HG03432 (cell line): ENCODE measurements around the gene GALNT2.

Experiments
- ATAC-seq: cut with Tn5 transposase; IDR thresholded peaks from one replicate; pipeline ENCODE4 v1.9.1; 2021; ENCODE audit warnings: mild to moderate bottlenecking, moderate library complexity; ENCODE audit not compliant: unreplicated experiment

Gene GALNT2

DNA sequence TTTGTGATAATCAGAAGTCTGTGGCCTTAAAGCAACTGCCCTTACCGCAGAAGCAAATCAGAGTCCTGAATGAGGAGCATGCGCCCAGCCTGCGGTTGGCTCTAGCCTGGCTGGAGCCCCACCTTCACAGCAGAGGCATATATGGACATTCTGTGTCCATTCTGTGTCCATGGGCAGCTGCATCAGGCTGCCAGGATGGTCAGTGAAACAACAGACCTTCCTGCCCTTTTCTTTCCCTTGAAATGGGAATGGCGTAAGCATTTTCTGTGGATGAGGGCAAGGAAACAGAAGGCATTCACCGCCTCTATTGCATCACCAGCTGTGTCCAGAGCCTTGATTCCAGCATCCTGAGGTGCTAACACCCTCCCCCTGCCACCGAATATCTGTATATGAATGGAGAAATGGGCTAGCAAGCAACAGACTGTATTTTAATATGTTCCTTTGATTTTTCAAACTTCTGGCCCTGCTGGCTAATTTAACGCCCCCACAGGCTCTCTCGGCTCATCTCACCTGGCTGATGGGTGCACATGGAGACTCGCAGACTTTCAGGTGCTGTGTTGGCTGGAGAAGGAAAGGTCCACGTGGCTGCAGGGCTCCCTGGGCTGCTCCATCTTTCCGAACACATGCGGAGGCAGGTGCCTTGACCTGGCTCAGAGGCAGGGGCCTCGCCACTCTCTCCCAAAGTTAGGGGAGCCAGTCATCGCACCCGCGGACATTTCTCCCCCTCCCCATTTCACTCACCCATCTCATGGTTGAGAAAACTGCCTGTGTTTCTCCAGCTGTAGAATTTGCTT lies 159.2 kb downstream of the GALNT2 start:
- ATAC-seq = no peak

DNA sequence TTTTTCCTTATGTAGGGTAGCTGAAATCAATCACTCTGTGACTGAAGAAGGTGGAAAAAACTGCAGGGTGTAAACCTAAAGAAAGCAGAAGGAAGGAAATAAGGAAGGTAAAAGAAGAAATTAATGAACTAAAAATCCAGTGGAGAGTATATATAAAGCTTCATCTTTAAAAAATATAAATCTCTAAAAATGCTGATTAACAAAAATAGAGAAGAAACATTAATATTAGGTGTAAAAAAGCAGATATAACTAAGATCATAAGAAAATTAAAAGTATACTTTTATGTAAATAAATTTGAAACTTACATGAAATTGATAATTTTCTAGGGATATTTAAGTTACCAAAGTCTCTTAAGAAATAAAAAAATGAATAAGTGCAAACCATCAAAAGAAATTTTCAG lies 159.8 kb downstream of the GALNT2 start:
- no peak for ATAC-seq

DNA sequence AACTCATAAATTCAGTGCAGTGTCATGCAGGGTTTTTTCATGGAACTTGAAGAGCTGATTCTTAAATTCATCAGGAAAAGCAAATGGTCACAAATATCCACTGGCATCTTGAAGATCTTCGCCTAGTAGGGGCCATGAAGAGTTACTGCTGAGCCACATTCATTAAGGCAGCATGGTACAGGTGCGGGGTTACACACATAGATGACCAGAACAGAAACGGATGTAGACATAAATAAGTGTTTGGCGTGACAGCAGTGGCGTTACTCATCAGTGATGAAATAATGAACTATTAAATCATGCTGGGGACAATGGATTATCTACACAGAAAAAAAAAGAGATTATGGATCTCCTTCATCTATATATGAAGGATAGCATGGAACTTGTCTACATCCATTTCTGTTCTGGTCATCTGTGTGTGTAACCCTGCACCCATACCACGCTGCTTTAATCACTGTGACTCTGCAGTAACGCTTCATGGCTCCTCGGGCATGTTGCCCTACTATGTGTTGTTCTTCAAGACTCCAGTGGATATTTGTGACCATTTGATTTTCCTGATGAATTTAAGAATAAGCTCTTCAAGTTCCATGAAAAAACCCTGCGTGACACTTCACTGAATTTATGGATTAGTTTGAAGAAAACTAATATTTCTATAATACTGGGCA lies 161.3 kb downstream of the GALNT2 start:
- ATAC-seq = no peak

DNA sequence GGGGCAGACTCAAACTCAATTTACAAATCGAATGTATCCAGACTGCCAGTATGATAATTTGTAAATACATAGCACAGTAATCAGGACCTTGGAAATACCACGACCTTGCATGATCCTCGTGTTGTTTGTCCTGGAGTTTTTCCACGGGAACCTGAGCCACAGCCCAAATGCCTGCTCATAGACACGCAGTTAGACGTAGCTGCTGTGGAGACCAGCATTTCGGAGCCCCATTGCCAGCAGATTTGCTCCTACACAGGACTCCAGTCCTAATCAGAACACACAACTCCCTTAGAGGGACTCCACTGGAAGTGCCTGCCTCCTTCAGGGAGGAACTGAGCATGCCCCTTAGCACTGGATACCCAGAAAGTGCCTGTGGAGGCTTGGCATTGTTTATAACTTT lies 163.2 kb downstream of the GALNT2 start:
- no peak for ATAC-seq

DNA sequence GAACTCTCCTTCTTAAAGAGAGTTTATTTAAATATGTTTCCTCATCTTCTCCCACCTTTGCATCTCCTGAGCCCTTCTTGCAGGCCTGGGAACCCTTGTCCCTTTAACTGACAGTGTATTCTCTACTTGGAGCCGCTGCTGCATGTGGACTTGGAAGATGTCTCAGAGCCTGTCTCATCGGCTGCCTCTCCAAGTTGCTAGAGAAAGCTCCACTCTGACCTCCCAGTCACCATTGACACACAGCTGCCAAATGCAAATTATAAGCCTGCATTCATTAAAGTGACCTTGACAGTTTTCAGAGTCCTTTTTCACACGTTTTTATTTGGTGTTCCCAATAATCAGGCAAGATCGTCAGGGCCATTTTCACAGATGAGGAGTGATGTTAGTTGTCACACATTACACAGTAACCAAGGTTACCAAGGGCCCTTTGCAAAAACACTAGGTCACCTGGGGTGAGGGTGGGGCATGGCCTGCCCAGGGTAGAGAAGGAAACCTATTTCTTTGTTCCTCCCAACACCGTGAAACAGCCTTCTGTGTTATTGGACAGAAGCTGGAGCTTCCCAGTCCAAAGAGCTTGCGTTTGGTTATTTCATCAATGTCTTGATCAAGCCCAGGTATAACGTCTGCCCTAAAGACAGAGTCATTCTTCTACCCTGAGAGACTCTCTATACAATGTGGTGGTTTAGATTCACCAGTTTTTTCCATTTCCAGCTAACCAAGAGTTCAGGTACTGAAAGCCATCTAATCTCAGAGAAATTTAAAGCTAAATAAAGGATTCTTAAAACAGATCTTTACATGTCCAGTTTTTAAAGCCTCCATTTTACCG lies 164.1 kb downstream of the GALNT2 start:
- ATAC-seq = no peak

DNA sequence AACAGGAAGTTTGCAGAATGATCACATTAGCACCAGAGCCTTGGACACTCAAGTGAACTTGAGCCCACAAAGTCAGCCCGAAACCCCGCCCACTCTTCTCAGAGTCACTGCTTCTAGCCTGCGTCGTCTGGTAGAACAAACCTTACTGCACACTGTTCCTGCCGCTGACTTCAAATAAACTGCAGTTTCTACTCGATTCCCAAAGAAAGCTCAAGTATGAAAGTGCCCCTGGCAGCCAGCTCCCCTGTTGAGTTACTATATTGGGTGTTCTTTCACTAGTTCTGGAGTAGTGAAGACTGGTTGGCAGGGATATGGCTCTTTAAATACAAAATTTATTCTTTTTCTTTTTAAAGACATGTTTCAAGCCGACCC lies 164.7 kb downstream of the GALNT2 start:
- no peak for ATAC-seq

DNA sequence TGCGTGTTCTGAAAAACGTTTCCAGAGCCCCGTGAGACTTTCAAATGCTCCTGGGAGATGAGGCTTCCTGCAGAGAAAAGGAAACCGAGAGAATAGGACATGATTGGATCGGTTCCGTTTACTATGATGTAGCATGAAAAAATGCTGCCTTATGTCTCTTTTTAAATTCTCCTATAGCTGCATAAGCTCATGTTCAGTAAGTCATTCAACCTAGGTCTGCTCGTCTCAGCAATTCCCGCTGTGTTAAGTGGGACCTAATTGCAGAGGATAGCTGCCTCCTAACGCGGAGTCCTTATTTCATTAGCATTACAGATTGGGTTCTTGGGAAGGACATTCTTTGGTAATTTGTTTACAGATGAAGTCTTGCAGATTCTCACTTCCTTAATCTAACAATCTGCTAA lies 165.3 kb downstream of the GALNT2 start:
- no peak for ATAC-seq

DNA sequence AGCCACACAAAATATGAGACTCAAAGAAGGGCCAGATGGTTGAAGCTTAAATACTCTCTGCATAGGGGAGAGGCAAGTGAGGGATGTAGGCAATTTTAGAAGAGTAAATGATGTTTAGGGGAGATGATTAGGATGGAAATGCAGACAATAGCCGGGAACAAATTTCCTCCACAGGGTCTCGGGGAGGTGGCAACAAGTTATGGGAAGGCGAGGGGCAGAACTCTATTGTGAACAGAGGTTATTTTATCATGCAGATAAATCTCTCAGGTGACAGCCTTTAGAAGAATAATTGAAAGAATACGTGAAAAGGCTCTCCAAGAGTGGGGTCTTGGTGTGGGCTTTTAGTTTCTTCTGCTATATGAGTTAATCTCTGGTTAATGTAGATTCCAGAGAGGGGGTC lies 166.7 kb downstream of the GALNT2 start:
- no peak for ATAC-seq

DNA sequence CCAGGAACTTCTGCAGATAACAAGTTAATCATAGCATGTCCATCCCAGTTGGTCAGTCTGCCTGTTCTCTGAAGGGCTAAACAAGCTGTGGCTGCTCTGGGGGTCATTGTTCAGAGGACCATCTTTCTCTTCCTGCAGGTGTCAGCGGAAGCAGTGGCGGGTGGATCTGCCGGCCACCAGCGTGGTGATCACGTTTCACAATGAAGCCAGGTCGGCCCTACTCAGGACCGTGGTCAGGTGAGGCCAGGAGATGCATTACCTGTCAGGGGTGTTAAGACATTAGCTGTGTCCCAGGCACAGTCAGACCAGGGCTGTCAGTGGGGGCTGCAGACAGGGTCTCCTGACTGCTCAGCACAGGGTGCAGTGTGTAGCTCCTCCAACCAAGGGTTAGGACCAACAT lies 168.8 kb downstream of the GALNT2 start:
- no peak for ATAC-seq

DNA sequence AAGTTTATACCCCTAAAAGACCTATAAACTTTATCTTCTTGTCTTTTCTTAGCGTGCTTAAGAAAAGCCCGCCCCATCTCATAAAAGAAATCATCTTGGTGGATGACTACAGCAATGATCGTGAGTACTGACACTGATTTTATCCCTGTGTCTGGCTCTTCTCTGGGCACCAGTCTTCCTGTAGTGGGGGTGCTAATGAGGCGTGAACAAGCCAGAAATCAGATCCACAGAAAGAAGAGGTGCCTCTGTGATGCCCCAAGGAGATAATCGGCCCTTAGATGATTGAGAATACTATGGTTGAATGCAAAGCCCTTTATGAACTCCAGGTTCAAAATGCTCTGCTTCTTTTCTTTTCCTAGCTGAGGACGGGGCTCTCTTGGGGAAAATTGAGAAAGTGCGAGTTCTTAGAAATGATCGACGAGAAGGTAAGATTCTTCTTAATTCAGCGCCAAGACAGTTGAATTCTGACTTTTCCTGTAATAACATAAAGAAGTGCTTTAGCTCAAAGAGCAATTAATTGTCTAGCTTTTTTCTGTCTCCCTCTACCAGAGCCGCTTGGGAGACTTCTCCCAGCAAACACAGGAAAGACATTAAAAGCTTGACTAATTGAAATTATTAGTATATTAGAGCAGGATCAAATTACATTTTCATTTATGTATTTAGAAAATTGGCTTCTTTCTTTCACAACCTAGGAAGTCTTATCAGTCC lies 169.4 kb downstream of the GALNT2 start:
- ATAC-seq = no peak

DNA sequence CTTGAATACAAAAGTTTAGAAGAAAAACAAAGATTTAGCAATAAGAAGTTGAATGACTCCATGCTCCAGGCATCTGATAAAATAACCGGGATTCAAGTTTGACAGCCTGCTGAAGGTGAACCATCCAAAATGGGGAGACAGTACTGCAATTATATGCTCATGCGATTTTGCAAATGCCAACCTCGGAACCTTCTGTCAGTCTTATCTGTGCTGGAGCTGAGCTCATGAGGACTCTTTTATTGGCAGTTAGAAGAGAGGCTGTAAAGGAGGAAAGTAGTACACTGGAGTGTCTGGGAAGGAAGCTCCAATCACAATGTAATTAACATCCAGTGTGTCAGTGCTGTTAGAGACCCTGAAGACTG lies 170.0 kb downstream of the GALNT2 start:
- ATAC-seq = no peak

DNA sequence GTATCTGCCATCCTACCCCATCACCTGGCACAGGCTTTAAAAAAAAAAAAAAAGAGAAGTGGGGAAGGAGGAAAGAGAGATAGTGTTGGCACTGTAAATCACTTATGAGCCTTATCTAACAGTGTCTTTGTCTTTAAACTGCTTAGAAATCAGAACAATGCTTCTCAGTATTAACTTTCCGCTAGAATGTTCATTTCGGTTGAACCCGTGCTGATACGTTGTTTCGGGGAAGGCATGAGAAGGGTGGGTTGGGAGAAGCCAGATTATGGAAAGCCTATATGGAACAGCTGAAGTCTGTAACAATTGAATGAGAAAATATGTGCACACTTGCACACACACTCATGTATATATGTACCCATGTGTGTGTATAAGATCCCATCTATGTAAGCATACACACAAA lies 170.8 kb downstream of the GALNT2 start:
- no peak for ATAC-seq

DNA sequence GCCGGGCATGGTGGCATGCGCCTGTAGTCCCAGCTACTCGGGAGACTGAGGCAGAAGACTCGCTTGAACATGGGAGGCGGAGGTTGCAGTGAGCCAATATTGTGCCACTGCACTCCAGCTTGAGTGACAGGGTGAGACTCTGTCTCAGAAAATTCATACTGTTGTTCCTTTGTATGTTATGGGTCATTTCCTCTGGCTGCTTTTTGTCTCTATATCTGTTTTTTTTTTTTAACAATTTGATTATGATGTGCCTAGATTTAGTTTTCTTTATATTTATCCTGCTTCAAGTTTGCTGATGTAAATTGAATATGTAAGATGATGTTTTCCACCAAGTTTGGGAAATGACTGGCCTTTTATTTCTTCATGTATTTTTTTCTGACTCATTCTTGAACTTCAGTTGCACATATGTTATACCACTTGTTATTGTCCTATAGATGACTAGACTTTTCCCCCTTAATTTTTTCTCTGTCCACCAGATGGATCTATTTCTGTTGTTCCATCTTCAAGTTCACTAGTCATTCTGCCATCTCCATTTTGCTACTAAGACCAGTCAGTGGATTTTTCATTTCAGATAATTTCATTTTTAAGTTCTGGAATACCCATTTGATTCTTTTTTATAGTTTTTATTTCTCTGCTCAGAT lies 173.5 kb downstream of the GALNT2 start:
- no peak for ATAC-seq

DNA sequence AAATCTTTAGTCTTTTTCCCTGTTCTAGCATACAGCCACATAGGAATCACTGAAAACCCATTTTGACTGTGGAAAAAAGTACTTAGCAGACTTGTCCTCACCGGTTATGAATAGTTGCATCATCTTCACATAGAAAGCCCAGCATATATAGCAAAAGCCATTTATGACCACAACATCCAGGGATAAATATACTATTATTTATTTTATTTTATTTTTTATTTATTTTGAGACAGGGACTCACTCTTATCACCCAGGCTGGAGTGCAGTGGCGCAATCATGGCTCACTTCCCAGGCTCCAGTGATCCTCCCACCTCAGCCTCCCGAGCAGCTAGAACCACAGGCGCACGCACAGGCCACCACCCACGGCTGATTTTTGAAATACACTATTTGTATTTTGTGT lies 175.3 kb downstream of the GALNT2 start:
- ATAC-seq = no peak

DNA sequence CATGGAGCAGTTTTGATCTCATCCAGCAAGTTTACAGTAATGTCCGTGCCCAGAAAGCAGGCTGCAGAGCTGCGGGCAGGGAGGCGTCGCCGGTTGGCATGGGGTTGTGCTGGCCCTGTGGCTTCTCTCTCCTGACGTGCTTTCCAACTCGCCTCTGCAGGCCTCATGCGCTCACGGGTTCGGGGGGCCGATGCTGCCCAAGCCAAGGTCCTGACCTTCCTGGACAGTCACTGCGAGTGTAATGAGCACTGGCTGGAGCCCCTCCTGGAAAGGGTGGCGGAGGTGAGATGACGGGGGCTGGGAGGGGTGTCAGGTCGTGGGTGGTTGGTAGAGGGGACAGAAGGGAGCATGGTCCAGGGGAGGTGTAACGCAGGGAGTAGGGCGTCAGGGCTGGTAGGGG lies 176.1 kb downstream of the GALNT2 start:
- ATAC-seq = no peak

DNA sequence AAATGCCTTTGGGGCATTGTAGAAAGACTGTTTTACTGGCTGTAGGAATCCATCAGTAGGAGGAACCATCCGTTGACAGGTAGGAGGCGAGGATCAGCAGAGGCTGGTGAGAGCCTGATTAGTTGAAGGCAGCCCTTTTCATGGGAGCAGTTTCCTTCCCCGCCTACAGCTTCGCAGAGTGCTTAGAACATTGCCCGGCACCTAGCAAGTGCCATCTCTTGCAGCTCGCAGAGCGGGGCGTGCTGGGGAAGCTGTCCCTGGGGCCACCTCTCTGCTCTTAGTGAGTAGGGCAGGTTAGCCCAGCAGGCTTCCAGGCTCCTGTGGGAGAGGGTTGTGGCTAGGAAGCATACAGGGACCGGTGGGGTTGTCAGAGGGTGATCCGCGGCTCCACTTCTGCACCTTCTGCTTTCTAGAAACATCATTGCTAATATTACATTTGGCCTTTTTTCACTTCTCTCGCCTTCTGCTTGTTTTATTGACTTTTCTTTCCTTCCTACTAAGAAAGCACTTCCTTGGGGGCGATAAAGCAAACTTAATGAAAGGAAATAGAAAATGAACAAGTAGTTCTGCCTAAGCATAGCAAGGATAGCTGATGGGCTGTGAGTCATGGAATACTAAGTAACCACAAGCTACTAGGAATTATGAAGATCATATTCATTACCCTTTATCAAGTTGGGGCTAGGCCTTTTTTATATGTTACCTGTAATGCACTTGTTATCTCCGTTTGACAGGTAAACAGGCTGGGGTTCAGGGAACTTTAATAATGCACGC lies 176.7 kb downstream of the GALNT2 start:
- ATAC-seq = no peak

DNA sequence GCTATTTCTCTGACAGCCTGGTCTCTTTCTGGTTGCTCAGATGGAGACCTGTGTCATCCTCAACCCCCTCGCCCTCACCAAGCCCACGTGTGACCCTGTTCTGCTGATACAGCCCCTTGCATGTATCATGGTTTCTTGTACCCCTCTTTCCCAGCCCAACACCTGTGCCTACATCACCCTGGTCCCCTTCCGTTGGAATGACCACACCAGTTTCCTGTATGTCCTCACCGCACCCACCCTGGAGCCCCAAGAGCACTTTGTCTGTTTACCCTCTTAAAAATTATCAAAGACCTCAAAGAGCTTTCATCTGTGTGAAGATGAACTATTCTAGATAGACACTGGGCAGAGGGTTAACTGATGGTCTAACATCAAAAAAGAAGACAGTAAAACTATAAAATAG lies 179.5 kb downstream of the GALNT2 start:
- ATAC-seq = no peak

DNA sequence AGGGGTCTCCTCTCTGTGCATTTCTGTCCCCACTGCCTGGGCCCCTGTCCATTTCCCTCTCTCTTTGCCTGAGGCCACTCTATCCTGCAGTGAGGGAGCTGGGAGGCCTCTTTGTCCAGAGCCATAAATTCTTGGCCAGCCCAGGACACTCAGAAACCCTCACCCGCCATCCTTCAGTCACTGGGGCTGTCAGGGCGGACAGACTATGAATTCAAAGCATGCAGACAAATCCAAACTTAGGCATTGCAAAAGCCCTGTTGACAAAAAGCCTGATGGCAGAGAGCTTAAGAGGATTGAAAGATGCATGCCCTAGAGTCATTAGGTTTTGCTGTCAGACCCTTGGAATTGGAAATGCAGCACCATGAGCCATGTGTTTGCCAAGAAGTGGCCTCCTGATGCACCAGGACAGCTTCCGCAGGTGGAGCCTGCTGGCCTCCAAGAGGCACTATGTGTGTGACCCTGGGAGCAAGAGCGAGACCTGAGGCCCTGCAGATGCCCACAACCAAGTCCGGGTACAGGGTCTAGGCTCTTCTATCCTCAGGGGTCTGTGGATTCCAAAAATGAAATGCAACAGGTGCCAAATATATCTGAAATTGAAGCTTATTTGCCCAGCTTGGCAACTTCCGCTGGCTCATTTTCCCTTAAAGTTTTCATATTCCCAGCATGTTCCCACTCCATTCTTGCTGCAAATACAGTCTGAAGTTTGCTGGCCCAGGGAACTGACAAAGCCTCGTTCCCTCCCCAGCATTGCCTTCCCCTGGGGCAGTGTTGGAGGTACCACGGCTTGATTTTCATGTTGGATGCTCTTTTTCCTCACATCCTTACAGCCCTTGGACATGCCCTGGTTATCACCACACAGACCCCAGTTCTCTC lies 181.2 kb downstream of the GALNT2 start:
- no peak for ATAC-seq

DNA sequence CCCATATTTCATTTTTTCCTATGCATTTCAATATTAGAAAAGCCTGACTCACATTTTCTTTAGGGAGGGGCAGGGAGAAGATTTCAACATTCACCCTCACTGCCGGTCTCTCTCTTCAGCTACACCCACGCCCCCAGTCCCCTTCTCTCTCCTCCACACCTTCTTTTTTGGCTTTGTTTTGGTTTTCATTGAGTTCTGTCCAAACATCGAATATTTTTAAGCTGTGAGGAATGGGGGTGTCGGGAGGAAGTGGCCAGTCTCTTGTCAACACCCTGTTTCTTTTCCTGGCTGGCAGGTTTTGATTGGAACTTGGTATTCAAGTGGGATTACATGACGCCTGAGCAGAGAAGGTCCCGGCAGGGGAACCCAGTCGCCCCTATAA lies 181.8 kb downstream of the GALNT2 start:
- no peak for ATAC-seq
